ENCODE measurements around the gene CDC42SE1. TPM values are rescaled to one million over a fixed set of nuclear protein-coding genes. Genes with fewer than 3 reads are reported as not detected.
A peak's percentile ranks its signal among the peaks of the same experiment; 100 is the strongest.

Gene CDC42SE1
- total and polyA plus RNA-seq, 9 of the 15 experiments (the other 6 are each of a cell fraction or from before 2014, with no cell fraction given), result 78.1 to 189 (median 114) TPM

DNA sequence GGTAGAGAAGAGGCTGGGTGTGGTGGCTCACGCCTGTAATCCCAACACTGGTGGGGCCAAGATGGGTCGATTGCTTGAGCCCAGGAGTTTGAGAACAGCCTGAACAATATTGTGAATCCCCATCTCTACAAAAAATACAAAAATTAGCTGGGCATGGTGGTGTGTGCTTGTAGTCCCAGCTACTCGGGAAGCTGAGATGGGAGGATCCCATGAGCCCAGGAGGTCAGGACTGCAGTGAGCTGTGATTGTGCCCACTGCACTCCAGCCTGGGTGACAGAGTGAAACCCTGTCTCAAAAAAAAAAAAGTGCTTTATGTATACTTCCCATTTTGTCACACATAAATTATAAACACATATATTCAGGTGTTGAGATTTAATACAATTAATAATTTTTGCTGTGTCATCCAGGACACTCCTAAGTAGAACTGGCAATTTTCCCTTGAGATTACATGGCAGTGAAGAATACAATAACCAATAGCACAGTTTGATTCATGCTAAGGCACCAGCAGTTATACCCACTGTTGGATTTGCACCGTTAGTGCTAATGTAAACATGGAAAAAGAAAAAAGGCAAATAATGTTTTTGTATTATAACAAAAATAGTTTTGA, 26.6 kb upstream of the CDC42SE1 start:
- Histone ChIP-seq H3K4me3 (no peak overlapping the region), H3K9me3 (replicated peaks; ENCODE audit: control insufficient read depth, insufficient read depth, low read depth, low read length) (no peaks in the 10 kb centered on the region), H3K36me3 (ENCODE audit: control insufficient read depth, insufficient read depth, low read length) (no peaks in the 10 kb centered on the region), H3K27ac (ENCODE audit: extremely low read depth, low read depth, low read length) (no peak overlapping the region), H3K4me2 (ENCODE audit: insufficient read depth, low read length) (no peak overlapping the region), H4K20me1 (replicated peaks; ENCODE audit: control insufficient read depth, insufficient read depth, low read length) (no peaks in the 10 kb centered on the region), H3K4me1 (replicated peaks in 1 of 2; ENCODE audit: control insufficient read depth in 2 of 2, insufficient read depth in 2 of 2, low read length in 2 of 2) (no peaks in the 10 kb centered on the region), H3K9me1 (ENCODE audit: control insufficient read depth, insufficient read depth, low read length) (no peaks in the 10 kb centered on the region), H3K27me3 (ENCODE audit: control insufficient read depth in 2 of 2, insufficient read depth in 2 of 2, low read length in 2 of 2) (no peaks in the 10 kb centered on the region), H3K79me2 (ENCODE audit: control insufficient read depth, insufficient read depth, low read length) (no peaks in the 10 kb centered on the region), H3K9ac (ENCODE audit: insufficient read depth in 1 of 2, low read depth in 2 of 2, low read length in 2 of 2) (no peak overlapping the region), H2AFZ (ENCODE audit: low read depth, low read length) (no peak overlapping the region)
- CTCF ChIA-PET (ENCODE audit: low intra/inter-chr PET ratio), result interaction anchor here (0.6 kb wide), 1 partner anchor 29 kb away, joined by 4 read pairs; no protein-coding TSS in a partner anchor
- FAIRE-seq (no peak), ATAC-seq (no peak), DNase-seq (ENCODE audit: extremely low read depth in 1 of 4, low spot score in 3 of 4) (no peak)
- BruUV-seq (replicated peaks), result no TSS peak
- POLR2A ChIA-PET, result interaction anchor here (0.5 to 1.6 kb wide), 3 partner anchors 10 to 85 kb away, joined by 3 to 4 read pairs (median 3); partner anchors contain the start of gene MLLT11
- TF ChIP-seq RBM17 (IDR thresholded peaks at IDR 0.05; ENCODE audit: borderline replicate concordance, low read depth, low read length) (no peak), MAFF (IDR thresholded peaks at IDR 0.05; ENCODE audit: low read length) (peak; percentile 43; the same call in 1 of the 2 replicates), NFE2 (IDR thresholded peaks at IDR 0.05; ENCODE audit: low read depth) (peak; percentile 58), MAFG (tag; conservative IDR thresholded peaks at IDR 0.05) (peak; percentile 60), ZNF699 (CRISPR knock-in tag; IDR thresholded peaks at IDR 0.05; ENCODE audit: insufficient replicate concordance) (no peak), NFE2L1 (tag; IDR thresholded peaks at IDR 0.05; ENCODE audit: borderline replicate concordance, low read depth) (peak; percentile 29; the same call in 1 of the 2 replicates), ZNF707 (CRISPR knock-in tag; conservative IDR thresholded peaks at IDR 0.05) (no peak), C11orf30 (IDR thresholded peaks at IDR 0.05; ENCODE audit: low read depth) (peak; percentile 45), THRAP3 (IDR thresholded peaks at IDR 0.05; ENCODE audit: borderline replicate concordance) (no peak), ETS2 (tag; IDR thresholded peaks at IDR 0.05; ENCODE audit: borderline replicate concordance, poor library complexity, severe bottlenecking) (no peak), PCBP2 (IDR thresholded peaks at IDR 0.05; ENCODE audit: low read depth, low read length, poor library complexity, severe bottlenecking) (no peak), ZNF75A (CRISPR knock-in tag; IDR thresholded peaks at IDR 0.05) (no peak), ZNF316 (IDR thresholded peaks at IDR 0.05) (peak; percentile 50)
- 44% methylated on average over 4 of the region's 4 CpGs for WGBS (ENCODE audit: insufficient coverage, low coverage, missing lambda C conversion rate)
- intact Hi-C loops (cut with micrococcal nuclease), result no loop called here
- in situ Hi-C loops (cut with MboI), result no loop called here

Measured in K562 (cell line).